GM13976 (cell line): ENCODE results near the gene HOXD10.

Experiments used
- DNase-seq: peaks from one replicate; pipeline ENCODE4 v3.0.0; 2012; ENCODE audit warnings: low spot score
- CTCF ChIP-seq: IDR thresholded peaks from 2 replicates; pipeline ENCODE4 v1.5.1; 2012; ENCODE audit warnings: borderline replicate concordance, mild to moderate bottlenecking; ENCODE audit not compliant: insufficient read depth; ENCODE audit errors: extremely low read depth, missing control alignments, control extremely low read depth
- in situ Hi-C: fragments of 300-500 bp; cut with MboI; formaldehyde crosslinking; loops from one replicate; pipeline ENCODE4 v1.12.0; 2022; ENCODE audit warnings: low sequenced_read_pairs, mixed read lengths, inconsistent platforms; ENCODE audit not compliant: unreplicated experiment

HOXD10 gene

GRCh38 chr2:176107731-176108181 is 8.8 kb upstream of the HOXD10 start:
- in situ Hi-C loops: no loop called here
- no peak for TF ChIP-seq CTCF
- DNase-seq: no peak

- no peak for TF ChIP-seq CTCF
- in situ Hi-C loops: no loop called here
- DNase-seq: no peak
Measured at GRCh38 chr2:176109192-176109901, 7.2 kb upstream of the HOXD10 start.

DNA sequence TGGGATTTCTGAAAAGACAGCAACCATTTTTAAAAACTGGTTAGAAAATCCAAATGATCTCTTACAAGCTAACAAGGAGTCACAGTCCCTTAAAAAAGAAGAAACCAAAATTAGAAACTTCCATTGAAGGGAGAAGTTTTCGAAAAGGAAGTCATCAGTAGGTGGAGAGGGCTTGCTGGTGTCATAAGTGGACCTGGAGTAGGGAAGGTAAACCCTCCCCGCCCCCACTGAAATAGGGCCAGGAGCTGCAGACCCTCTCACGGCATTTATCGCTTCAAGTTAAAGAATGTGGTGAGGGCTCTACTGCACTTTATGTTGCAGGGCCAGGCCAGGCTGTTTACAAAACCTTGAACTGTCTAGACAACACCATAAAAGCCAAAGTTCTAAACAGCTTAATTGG is 6.6 kb upstream of the HOXD10 start:
- no peak for DNase-seq
- TF ChIP-seq CTCF: no peak
- in situ Hi-C loops: no loop called here

DNA sequence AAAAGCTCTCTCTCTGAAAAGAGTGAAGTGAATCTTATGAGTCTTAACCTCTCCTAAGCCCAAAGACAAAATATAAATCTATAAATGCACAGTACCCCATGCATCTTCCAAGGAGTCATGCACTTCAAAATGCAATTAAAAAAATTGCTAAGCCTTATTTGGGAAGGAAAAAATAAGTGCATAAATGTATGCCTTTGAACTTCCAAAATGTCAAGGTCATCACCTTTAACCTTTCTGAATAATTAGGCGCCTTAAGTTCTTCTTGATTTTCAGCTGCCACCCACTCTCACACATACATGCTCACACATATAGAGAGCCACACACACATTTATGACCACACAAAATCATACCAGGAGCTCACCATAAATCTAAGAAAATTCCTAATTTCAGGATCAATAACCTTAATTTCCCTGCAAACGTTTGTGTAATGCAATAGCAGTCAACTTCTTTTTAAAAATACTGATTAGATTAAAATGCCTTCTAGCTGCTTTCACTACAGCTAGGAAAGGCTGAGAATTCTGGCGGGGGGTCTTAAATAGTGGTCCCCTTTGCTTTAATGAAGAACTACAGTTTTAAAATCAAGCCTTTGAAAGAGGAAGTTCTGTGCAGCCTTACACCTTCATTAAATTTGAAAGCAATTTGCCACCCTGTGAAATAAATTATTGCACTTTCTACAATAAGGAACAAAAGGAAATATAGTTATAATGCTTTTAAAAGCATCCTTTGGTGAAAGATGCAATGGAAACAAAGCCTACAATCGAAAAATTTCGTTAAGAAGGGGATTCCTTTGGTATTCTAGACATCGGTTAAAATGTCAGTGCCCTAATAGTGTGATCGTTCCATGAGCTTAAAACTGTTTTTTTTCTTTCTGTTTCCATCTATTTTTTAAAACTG is 5.9 kb upstream of the HOXD10 start:
- in situ Hi-C loops: no loop called here
- TF ChIP-seq CTCF: no peak
- DNase-seq: no peak

- TF ChIP-seq CTCF: peak; percentile 68
- peak; percentile 72 for DNase-seq
- in situ Hi-C loops: no loop called here
Measured at GRCh38 chr2:176111309-176111663, 5.3 kb upstream of the HOXD10 start.

GRCh38 chr2:176111846-176112374 is 4.7 kb upstream of the HOXD10 start:
- in situ Hi-C loops: no loop called here
- no peak for DNase-seq
- TF ChIP-seq CTCF: no peak
